Keratinocyte (primary cell): Measurements from ENCODE around the gene SYT1.

ENCODE experiments used
- CTCF ChIP-seq, 3 experiments: IDR thresholded peaks in 1 of 3; conservative IDR thresholded peaks in 1 of 3; optimal IDR thresholded peaks in 1 of 3; 2 replicates in 2 of 3; 3 replicates in 1 of 3; pipeline versions ENCODE3 to v1.5.1; 2011; ENCODE audit warnings: low read length in 3 of 3, mild to moderate bottlenecking in 3 of 3, moderate library complexity in 2 of 3, control low read depth in 1 of 3, inconsistent platforms in 1 of 3; ENCODE audit not compliant: insufficient read depth in 2 of 3; ENCODE audit errors: extremely low read depth in 1 of 3
- EZH2 ChIP-seq: IDR thresholded peaks from one replicate; pipeline ENCODE4 v1.6.1; 2012; ENCODE audit warnings: inconsistent platforms, mild to moderate bottlenecking, low read length, moderate library complexity

DNA sequence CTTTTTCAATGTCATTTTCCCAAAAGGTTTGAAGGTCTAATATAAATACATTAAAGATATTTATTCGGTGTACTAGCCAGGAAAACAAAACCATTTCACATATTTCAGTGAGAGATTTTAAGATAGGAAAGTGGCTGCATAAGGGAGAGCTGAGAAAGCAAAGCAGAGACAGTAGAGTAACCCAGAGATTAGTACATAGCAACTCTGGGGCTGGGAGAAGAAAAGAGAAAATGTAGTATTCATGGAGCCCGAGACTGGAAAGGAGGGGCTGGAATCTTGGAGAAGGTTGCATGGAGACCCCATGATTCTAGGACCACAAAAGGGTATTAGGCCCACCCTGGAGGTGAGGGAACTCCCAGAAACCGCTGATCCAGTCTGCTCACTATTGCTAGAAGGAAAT is 589.2 kb downstream of the SYT1 start:
- no peak for TF ChIP-seq CTCF (optimal IDR thresholded peaks at IDR 0.05 in 1 of 3, IDR thresholded peaks at IDR 0.05 in 1 of 3, conservative IDR thresholded peaks at IDR 0.05 in 1 of 3; ENCODE audit: extremely low read depth in 1 of 3, insufficient read depth in 2 of 3, low read length in 3 of 3)
- no peak for TF ChIP-seq EZH2
